CD8-positive, alpha-beta memory T cell (primary cell): ENCODE data around the gene MORN1. TPM values are rescaled to one million over a fixed set of nuclear protein-coding genes. Genes with fewer than 3 reads are reported as not detected.

Experiments
- CTCF ChIA-PET: fragments of 350-600 bp; sonication (Branson Sonifier 250); formaldehyde crosslinking; loops from one replicate; lab custom pipeline; 2021; ENCODE audit warnings: antibody characterized with exemption; lab: Charles Lee
- POLR2A ChIA-PET: fragments of 350-600 bp; sonication (Branson Sonifier 250); formaldehyde crosslinking; loops from one replicate; lab custom pipeline; 2021; ENCODE audit warnings: antibody characterized with exemption; lab: Charles Lee
- DNase-seq, 5 donors: peaks; one replicate each; pipeline versions ENCODE4 v3.0.0 to v3.0.0-alpha.2; 2020 to 2022; ENCODE audit warnings: mixed read lengths in 1 of 5
- H3K27ac ChIP-seq: one replicate; pipeline ENCODE4 v1.7.0; 2013; ENCODE audit warnings: low read depth, mild to moderate bottlenecking, low read length, moderate library complexity
- H3K27me3 ChIP-seq: 2 replicates; pipeline ENCODE4 v1.7.0; 2013; ENCODE audit warnings: low read length, mild to moderate bottlenecking; ENCODE audit not compliant: insufficient read depth, poor library complexity, severe bottlenecking
- H3K36me3 ChIP-seq: 2 replicates; pipeline ENCODE4 v1.7.0; 2013; ENCODE audit warnings: mild to moderate bottlenecking, low read length, moderate library complexity; ENCODE audit not compliant: insufficient read depth
- H3K4me1 ChIP-seq: 2 replicates; pipeline ENCODE4 v1.7.0; 2013; ENCODE audit warnings: mild to moderate bottlenecking, low read length, moderate library complexity; ENCODE audit not compliant: insufficient read depth
- H3K4me3 ChIP-seq: 2 replicates; pipeline ENCODE4 v1.7.0; 2013; ENCODE audit warnings: mild to moderate bottlenecking, low read length
- H3K9me3 ChIP-seq: 2 replicates; pipeline ENCODE4 v1.7.0; 2013; ENCODE audit warnings: mild to moderate bottlenecking, low read length
- H3K27ac Mint-ChIP-seq, 8 donors: one replicate each; pipeline ENCODE4 v1.8.0; 2020 to 2021; ENCODE audit warnings: mixed read lengths in 8 of 8, mild to moderate bottlenecking in 6 of 8, inconsistent platforms in 3 of 8, moderate library complexity in 3 of 8
- H3K27me3 Mint-ChIP-seq, 2 donors: one replicate each; pipeline ENCODE4 v1.8.0; 2020 to 2021; ENCODE audit warnings: mixed read lengths in 2 of 2, mild to moderate bottlenecking in 1 of 2, moderate library complexity in 1 of 2
- H3K36me3 Mint-ChIP-seq, 3 donors: one replicate each; pipeline ENCODE4 v1.8.0; 2020 to 2021; ENCODE audit warnings: mixed read lengths in 3 of 3, inconsistent platforms in 1 of 3, mild to moderate bottlenecking in 1 of 3
- H3K4me1 Mint-ChIP-seq, 3 donors: one replicate each; pipeline ENCODE4 v1.8.0; 2020 to 2021; ENCODE audit warnings: mixed read lengths in 3 of 3, inconsistent platforms in 1 of 3, mild to moderate bottlenecking in 1 of 3
- H3K4me3 Mint-ChIP-seq, 7 donors: one replicate each; pipeline ENCODE4 v1.8.0; 2020 to 2021; ENCODE audit warnings: mixed read lengths in 7 of 7, mild to moderate bottlenecking in 6 of 7, moderate library complexity in 4 of 7, inconsistent platforms in 2 of 7
- H3K9me3 Mint-ChIP-seq, 5 donors: one replicate each; pipeline ENCODE4 v1.8.0; 2020 to 2022; ENCODE audit warnings: mixed read lengths in 5 of 5, mild to moderate bottlenecking in 3 of 5, moderate library complexity in 2 of 5, inconsistent platforms in 1 of 5
- polyA plus RNA-seq: library from polyadenylated mRNA; unstranded; fragments of 300-500 nt; fragmentation: Illumina TruSeq; gene quantifications from one replicate; pipeline ENCODE4 v1.2.3, GENCODE V29; 2021
- total RNA-seq, 2 experiments: library from RNA; stranded (reverse); gene quantifications; one replicate each; pipeline ENCODE4 v1.2.3, GENCODE V29; 2021

The MORN1 gene
- total and polyA plus RNA-seq, 3 experiments from 2014 or later = 3.3 to 10.4 (median 9.4) TPM

DNA sequence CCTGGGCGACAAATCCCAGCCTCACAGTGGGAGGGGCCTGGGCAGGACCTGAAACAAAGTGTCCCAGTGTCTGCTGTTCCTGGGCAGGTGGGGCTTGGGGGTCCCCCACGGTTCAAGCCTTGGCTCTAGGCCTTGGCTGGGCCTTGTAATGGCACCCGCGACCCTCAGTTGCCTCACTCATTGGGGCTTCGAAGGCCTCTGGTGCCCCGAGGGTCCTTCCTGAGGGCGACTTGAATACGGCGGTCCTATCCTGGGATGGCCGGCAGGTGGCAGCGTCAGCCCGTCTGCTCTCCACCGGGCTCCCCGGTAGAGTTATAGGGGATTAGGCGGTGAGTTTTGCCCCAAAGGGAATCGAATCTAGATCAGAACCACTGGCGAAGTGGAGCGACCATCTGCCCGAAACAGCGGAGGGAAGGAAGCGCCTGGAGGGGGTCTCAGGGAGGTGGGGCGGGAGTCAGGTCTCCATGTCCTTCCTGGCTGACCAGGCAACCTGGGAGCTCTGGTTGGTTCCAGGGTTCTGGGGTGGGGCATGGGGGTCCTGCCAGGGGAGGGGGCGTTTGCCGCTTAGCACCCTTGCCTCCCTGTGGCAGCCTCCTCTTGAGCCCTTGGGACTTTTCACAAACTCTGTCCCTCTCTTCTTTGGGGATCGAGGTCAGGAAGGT, 23.1 kb upstream of the MORN1 start:
- Histone ChIP-seq H3K4me3 (peak overlapping the region; percentile 78), H3K27ac (peak overlapping the region; percentile 90), H3K27me3 (no peaks in the 10 kb centered on the region), H3K9me3 (no peaks in the 10 kb centered on the region), H3K4me1 (peaks cover 55% of the 10 kb centered on the region), H3K36me3 (no peaks in the 10 kb centered on the region)
- ChIA-PET POLR2A (interaction anchor here (0.6 to 2.5 kb wide), 4 partner anchors 23 to 134 kb away, joined by 3 to 20 read pairs (median 12); partner anchors contain the start of genes MORN1, PANK4 and RER1), CTCF (interaction anchor here (0.8 to 4.4 kb wide), 14 partner anchors 10 to 231 kb away, joined by 3 to 49 read pairs (median 6); partner anchors contain the start of genes HES5, MORN1, PRXL2B and RER1)
- Mint-ChIP-seq H3K27me3 (peaks cover 0 to 2% of the 10 kb centered on the region in 2 donors), H3K9me3 (no peaks in the 10 kb centered on the region), H3K4me3 (peak overlapping the region; percentile 84 to 92 (median 89)), H3K27ac (peak overlapping the region; percentile 85 to 98 (median 94)), H3K36me3 (peaks cover 0 to 14% (median 0%) of the 10 kb centered on the region in 3 donors), H3K4me1 (peaks cover 30 to 64% (median 30%) of the 10 kb centered on the region in 3 donors)
- peak; percentile 70 to 87 (median 75) for DNase-seq

GRCh38 chr1:2413495-2414296, 22.3 kb upstream of the MORN1 start:
- Mint-ChIP-seq H3K27me3 (peaks cover 0 to under 1% of the 10 kb centered on the region in 2 donors), H3K4me3 (peak overlapping the region; percentile 84 to 92 (median 89)), H3K27ac (peak overlapping the region; percentile 85 to 98 (median 94)), H3K4me1 (peaks cover 30 to 58% (median 30%) of the 10 kb centered on the region in 3 donors), H3K9me3 (no peaks in the 10 kb centered on the region), H3K36me3 (peaks cover 0 to 18% (median 0%) of the 10 kb centered on the region in 3 donors)
- ChIA-PET POLR2A (interaction anchor here (1.0 to 2.5 kb wide), 6 partner anchors 22 to 142 kb away, joined by 3 to 20 read pairs (median 6); partner anchors contain the start of genes MORN1, PANK4, RER1 and TNFRSF14), CTCF (interaction anchor here (1.0 to 4.4 kb wide), 7 partner anchors 110 to 373 kb away, joined by 4 to 49 read pairs (median 6); partner anchors contain the start of gene FAAP20)
- peak overlapping the region; percentile 90 for H3K27ac ChIP-seq
- no peaks in the 10 kb centered on the region for H3K27me3 ChIP-seq
- H3K36me3 ChIP-seq = no peaks in the 10 kb centered on the region
- peaks cover 55% of the 10 kb centered on the region for H3K4me1 ChIP-seq
- DNase-seq = peak in 1 of 5 donors; percentile 27
- H3K4me3 ChIP-seq = peak overlapping the region; percentile 78
- H3K9me3 ChIP-seq = no peaks in the 10 kb centered on the region

GRCh38 chr1:2412773-2413494, 21.6 kb upstream of the MORN1 start:
- Histone ChIP-seq H3K36me3 (no peaks in the 10 kb centered on the region), H3K4me1 (peaks cover 55% of the 10 kb centered on the region), H3K9me3 (no peaks in the 10 kb centered on the region), H3K4me3 (peak overlapping the region; percentile 78), H3K27me3 (no peaks in the 10 kb centered on the region), H3K27ac (peak overlapping the region; percentile 90)
- ChIA-PET CTCF (interaction anchor here (1.0 to 1.8 kb wide), 5 partner anchors 111 to 374 kb away, joined by 4 to 27 read pairs (median 6); partner anchors contain the start of gene FAAP20), POLR2A (interaction anchor here (0.6 to 2.5 kb wide), 6 partner anchors 21 to 503 kb away, joined by 3 to 18 read pairs (median 4); partner anchors contain the start of genes MORN1, PANK4, RER1 and TNFRSF14)
- H3K36me3 Mint-ChIP-seq = peaks cover 0 to 22% (median 0%) of the 10 kb centered on the region in 3 donors
- no peaks in the 10 kb centered on the region for H3K27me3 Mint-ChIP-seq
- peak overlapping the region in 3 of 8 donors; percentile 75 to 89 (median 85) for H3K27ac Mint-ChIP-seq
- H3K9me3 Mint-ChIP-seq = no peaks in the 10 kb centered on the region
- peaks cover 30 to 53% (median 30%) of the 10 kb centered on the region in 3 donors for H3K4me1 Mint-ChIP-seq
- no peak for DNase-seq
- H3K4me3 Mint-ChIP-seq = peak overlapping the region; percentile 29 to 94 (median 84)

DNA sequence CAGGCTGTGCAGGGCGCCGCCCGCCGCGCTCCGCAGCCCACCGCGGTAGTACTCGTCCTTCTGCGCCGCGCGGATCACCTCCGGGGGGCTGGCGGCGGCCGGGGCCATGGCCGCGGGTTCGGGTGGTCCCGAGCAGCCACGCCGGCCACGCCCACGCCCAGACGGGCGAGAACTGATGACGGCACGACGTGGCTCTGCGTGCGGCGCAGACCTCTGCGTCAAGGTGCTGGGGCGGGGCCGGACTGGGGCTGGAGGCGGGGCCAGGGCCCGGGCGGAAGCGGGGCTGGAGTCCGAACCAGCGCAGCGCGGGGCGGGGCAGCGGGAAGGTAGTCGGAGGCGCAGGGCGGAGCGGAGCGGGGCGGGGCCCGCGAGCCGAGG, 21.0 kb upstream of the MORN1 start, which contains the start of gene PEX10:
PEX10 (minus strand) TSS at position 170 of the 378 bp plus-strand sequence; CDS start at position 108, 62 bp downstream.
- no peaks in the 10 kb centered on the region for H3K9me3 ChIP-seq
- H3K4me3 ChIP-seq = peak within 1 kb of the TSS; percentile 78
- no peaks in the 10 kb centered on the region for H3K27me3 ChIP-seq
- Mint-ChIP-seq H3K27ac (peak within 1 kb of the TSS; percentile 81 to 97 (median 88)), H3K36me3 (peaks cover 0 to 27% (median 0%) of the 10 kb centered on the region in 3 donors), H3K4me3 (peak within 1 kb of the TSS; percentile 79 to 94 (median 87)), H3K9me3 (no peaks in the 10 kb centered on the region), H3K27me3 (no peaks in the 10 kb centered on the region), H3K4me1 (peaks cover 30 to 51% (median 30%) of the 10 kb centered on the region in 3 donors)
- DNase-seq = peak; percentile 98 to 99 (median 98)
- CTCF ChIA-PET = interaction anchor here (1.6 to 1.8 kb wide), 4 partner anchors 135 to 374 kb away, joined by 4 to 27 read pairs (median 6); partner anchors contain the start of gene FAAP20
- peaks cover 49% of the 10 kb centered on the region for H3K4me1 ChIP-seq
- POLR2A ChIA-PET = interaction anchor here (0.6 to 2.5 kb wide), 6 partner anchors 19 to 503 kb away, joined by 3 to 18 read pairs (median 6); partner anchors contain the start of genes PANK4 and TNFRSF14
- no peaks in the 10 kb centered on the region for H3K36me3 ChIP-seq
- peak within 1 kb of the TSS; percentile 90 for H3K27ac ChIP-seq

DNA sequence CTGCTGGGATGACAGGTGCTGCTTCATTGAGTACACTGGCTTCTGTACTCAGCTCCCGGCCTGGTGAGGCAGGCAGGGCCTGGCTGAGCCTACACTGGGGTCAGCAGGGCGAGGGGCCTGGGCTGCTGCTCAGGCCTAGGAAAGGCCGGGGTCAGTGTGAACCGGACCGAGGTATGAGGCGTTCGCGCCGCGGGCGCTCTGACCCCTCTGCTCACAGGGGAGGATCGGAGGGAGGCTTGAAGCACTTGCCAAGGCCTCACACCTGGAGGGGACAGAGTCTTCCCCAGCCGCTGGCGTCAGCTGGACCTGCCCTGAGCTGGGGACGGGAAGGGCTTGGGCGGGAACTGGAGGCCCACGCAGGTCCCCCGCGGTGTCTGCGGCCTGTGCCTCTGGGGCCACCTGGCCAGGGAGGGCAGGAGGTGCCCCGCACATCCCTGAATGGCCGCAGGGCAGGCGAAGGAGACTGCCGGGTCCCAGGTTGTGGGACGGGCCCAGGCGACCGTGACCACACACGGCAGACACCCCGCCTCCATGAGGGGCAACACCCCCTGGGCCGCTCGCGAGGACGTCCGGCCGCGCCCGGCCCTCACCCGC, 20.5 kb upstream of the MORN1 start:
- H3K36me3 ChIP-seq = no peaks in the 10 kb centered on the region
- no peaks in the 10 kb centered on the region for H3K27me3 ChIP-seq
- H3K9me3 Mint-ChIP-seq = no peaks in the 10 kb centered on the region
- ChIA-PET POLR2A (interaction anchor here (1.3 to 2.5 kb wide), 4 partner anchors 18 to 144 kb away, joined by 3 to 18 read pairs (median 6); partner anchors contain the start of genes PANK4 and TNFRSF14), CTCF (interaction anchor here (0.7 kb wide), 1 partner anchor 145 kb away, joined by 3 read pairs; the partner anchor contains the start of gene TNFRSF14)
- H3K36me3 Mint-ChIP-seq = peaks cover 0 to 30% (median 0%) of the 10 kb centered on the region in 3 donors
- H3K9me3 ChIP-seq = no peaks in the 10 kb centered on the region
- H3K27ac ChIP-seq = peak overlapping the region; percentile 90
- H3K4me3 ChIP-seq = peak overlapping the region; percentile 78
- H3K27me3 Mint-ChIP-seq = no peaks in the 10 kb centered on the region
- peaks cover 26 to 47% (median 27%) of the 10 kb centered on the region in 3 donors for H3K4me1 Mint-ChIP-seq
- peaks cover 44% of the 10 kb centered on the region for H3K4me1 ChIP-seq
- peak in 2 of 5 donors; percentile 27 to 58 for DNase-seq
- H3K4me3 Mint-ChIP-seq = peak overlapping the region; percentile 74 to 92 (median 84)
- peak overlapping the region; percentile 81 to 93 (median 86) for H3K27ac Mint-ChIP-seq

DNA sequence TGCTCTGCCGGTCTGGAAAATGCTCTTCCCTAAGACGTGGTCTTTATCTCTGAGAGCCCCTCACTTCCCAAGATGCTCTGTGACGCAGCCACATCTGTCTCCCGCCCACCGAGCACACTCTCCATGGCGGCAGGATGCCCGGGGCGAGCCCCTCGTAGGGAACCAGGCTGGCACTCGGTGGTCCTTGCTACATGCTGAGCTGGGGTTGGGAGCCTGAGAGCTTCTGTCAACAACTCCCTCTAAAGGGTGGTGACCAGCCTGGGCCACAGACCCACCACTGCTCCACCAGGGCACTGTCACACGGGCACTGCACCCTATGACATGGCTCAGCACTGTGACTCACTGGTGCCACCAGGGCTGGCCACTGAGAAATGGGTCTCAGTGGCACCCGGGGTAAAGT, 18.4 kb upstream of the MORN1 start:
- Mint-ChIP-seq H3K9me3 (no peaks in the 10 kb centered on the region), H3K4me3 (peak overlapping the region in 1 of 7 donors; percentile 45), H3K27ac (peak overlapping the region in 2 of 8 donors; percentile 81 to 89), H3K4me1 (peaks cover 10 to 27% (median 14%) of the 10 kb centered on the region in 3 donors), H3K27me3 (no peaks in the 10 kb centered on the region), H3K36me3 (peaks cover 0 to 41% (median 0%) of the 10 kb centered on the region in 3 donors)
- Histone ChIP-seq H3K4me1 (peaks cover 23% of the 10 kb centered on the region), H3K36me3 (peaks cover 8% of the 10 kb centered on the region), H3K4me3 (no peak overlapping the region), H3K27me3 (no peaks in the 10 kb centered on the region), H3K9me3 (no peaks in the 10 kb centered on the region), H3K27ac (no peak overlapping the region)
- ChIA-PET POLR2A (interaction anchor here (0.7 kb wide), 1 partner anchor 15 kb away, joined by 3 read pairs; no protein-coding TSS in a partner anchor), CTCF (interaction anchor here (1.3 kb wide), 1 partner anchor 114 kb away, joined by 4 read pairs; no protein-coding TSS in a partner anchor)
- DNase-seq = no peak
